Ovary (tissue), 3 donors: ENCODE data around the gene CSTPP1.

ENCODE experiments used
- POLR2A ChIP-seq: fragments of 450-650 bp; IDR thresholded peaks from one replicate; pipeline ENCODE4 v1.6.1; 2017; ENCODE audit warnings: antibody characterized with exemption, mild to moderate bottlenecking, moderate library complexity
- TF ChIP-seq, protein P1 (sequence below), 3 donors: fragments of 450-650 bp in 2 of 3; fragments of 200-600 bp in 1 of 3; IDR thresholded peaks; one replicate each; pipeline versions ENCODE4 v1.5.1 to v1.8.0; 2016 to 2022; ENCODE audit warnings: antibody characterized with exemption in 3 of 3, mild to moderate bottlenecking in 1 of 3
- donor health status: DM: no; HTN: no; CAD: no.

DNA sequence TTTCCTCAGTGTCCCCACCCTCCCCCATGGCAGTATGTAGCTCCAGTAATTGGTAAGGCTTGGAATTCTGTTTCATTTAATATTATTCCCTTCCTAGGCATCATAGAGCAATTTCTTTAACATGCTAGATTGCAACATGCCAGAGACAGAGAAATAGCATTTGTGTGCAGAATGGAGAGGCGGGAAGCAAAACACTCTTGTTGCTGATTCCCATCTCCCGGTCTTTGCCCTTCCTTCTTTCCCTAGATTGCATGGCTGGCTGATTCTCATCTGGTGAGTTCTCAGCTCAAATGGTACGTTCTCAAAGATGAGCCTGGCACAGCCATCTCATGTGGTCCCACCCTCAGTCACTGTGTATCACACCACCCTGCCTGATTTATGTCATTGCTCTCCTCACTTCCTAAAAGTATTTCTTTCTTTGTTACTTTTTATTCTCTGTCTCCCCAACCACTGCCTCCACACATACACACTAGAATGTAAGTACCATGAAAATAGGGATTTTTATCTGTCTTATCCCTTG, 173.2 kb downstream of the CSTPP1 start:
- TF ChIP-seq, protein P1, sequence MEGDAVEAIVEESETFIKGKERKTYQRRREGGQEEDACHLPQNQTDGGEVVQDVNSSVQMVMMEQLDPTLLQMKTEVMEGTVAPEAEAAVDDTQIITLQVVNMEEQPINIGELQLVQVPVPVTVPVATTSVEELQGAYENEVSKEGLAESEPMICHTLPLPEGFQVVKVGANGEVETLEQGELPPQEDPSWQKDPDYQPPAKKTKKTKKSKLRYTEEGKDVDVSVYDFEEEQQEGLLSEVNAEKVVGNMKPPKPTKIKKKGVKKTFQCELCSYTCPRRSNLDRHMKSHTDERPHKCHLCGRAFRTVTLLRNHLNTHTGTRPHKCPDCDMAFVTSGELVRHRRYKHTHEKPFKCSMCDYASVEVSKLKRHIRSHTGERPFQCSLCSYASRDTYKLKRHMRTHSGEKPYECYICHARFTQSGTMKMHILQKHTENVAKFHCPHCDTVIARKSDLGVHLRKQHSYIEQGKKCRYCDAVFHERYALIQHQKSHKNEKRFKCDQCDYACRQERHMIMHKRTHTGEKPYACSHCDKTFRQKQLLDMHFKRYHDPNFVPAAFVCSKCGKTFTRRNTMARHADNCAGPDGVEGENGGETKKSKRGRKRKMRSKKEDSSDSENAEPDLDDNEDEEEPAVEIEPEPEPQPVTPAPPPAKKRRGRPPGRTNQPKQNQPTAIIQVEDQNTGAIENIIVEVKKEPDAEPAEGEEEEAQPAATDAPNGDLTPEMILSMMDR (IDR thresholded peaks at IDR 0.05) = no peak
- no peak for TF ChIP-seq POLR2A
